GM12878 (cell line): ENCODE results near the gene CKLF. TPM values are rescaled to one million over a fixed set of nuclear protein-coding genes. Genes with fewer than 3 reads are reported as not detected.

Experiments
- CEBPB ChIP-seq, 2 experiments: fragments of 150-350 bp in 1 of 2; IDR thresholded peaks; 2 replicates each; pipeline ENCODE4 v1.6.1; 2012 to 2014; ENCODE audit warnings: low read depth in 2 of 2, low read length in 2 of 2, borderline replicate concordance in 1 of 2, inconsistent platforms in 1 of 2
- HDAC2 ChIP-seq: fragments of 200-600 bp; sonication (generic); IDR thresholded peaks from 2 replicates; pipeline ENCODE4 v1.6.1; 2017
- LARP7 ChIP-seq: fragments of 450-650 bp; IDR thresholded peaks from 2 replicates; pipeline ENCODE4 v1.6.1; 2017; ENCODE audit warnings: mild to moderate bottlenecking
- MXI1 ChIP-seq: fragments of 150-350 bp; IDR thresholded peaks from 2 replicates; pipeline ENCODE4 v1.6.1; 2011; ENCODE audit warnings: low read depth, mild to moderate bottlenecking, inconsistent platforms, low read length, improper control_type of control experiment
- NFIC ChIP-seq: IDR thresholded peaks from 2 replicates; pipeline ENCODE4 v1.6.1; 2012; ENCODE audit warnings: low read depth, mild to moderate bottlenecking, inconsistent platforms, low read length, moderate library complexity
- NFXL1 ChIP-seq: fragments of 450-650 bp; IDR thresholded peaks from 2 replicates; pipeline ENCODE4 v1.6.1; 2017; ENCODE audit warnings: antibody characterized with exemption, mild to moderate bottlenecking, borderline replicate concordance
- RAD51 ChIP-seq: fragments of 450-650 bp; IDR thresholded peaks from 2 replicates; pipeline ENCODE4 v1.6.1; 2016; ENCODE audit warnings: moderate library complexity, mild to moderate bottlenecking, inconsistent platforms
- RB1 ChIP-seq: fragments of 450-650 bp; formaldehyde crosslinking; IDR thresholded peaks from 2 replicates; pipeline ENCODE4 v1.6.1; 2017; ENCODE audit warnings: mild to moderate bottlenecking, borderline replicate concordance
- RCOR1 ChIP-seq: conservative IDR thresholded peaks from 2 replicates; pipeline ENCODE4 v1.6.1; 2012; ENCODE audit warnings: low read depth, low read length, improper control_type of control experiment
- SPI1 ChIP-seq: IDR thresholded peaks from 2 replicates; pipeline ENCODE4 v1.6.1; 2011; ENCODE audit warnings: low read depth, mild to moderate bottlenecking, low read length, moderate library complexity, borderline replicate concordance; ENCODE audit not compliant: insufficient read depth
- SREBF2 ChIP-seq: IDR thresholded peaks from 2 replicates; pipeline ENCODE4 v1.6.1; 2012; ENCODE audit warnings: mild to moderate bottlenecking, low read length
- SRF ChIP-seq, 2 experiments: IDR thresholded peaks; 2 replicates each; pipeline ENCODE4 v1.6.1; 2011; ENCODE audit warnings: low read depth in 2 of 2, low read length in 2 of 2, mild to moderate bottlenecking in 1 of 2, moderate library complexity in 1 of 2
- STAT3 ChIP-seq: IDR thresholded peaks from 2 replicates; pipeline ENCODE4 v1.6.1; 2011; ENCODE audit warnings: low read depth, low read length, improper control_type of control experiment
- SUZ12 ChIP-seq: fragments of 200-600 bp; sonication (generic); IDR thresholded peaks from one replicate; pipeline ENCODE4 v1.6.1; 2018; ENCODE audit warnings: antibody characterized with exemption, mild to moderate bottlenecking; ENCODE audit not compliant: unreplicated experiment
- TAF1 ChIP-seq: IDR thresholded peaks from 2 replicates; pipeline ENCODE4 v1.6.1; 2011; ENCODE audit warnings: mild to moderate bottlenecking, low read depth, low read length, borderline replicate concordance
- ZNF207 ChIP-seq: fragments of 450-650 bp; IDR thresholded peaks from 2 replicates; pipeline ENCODE4 v1.6.1; 2014; ENCODE audit warnings: antibody characterized with exemption, mild to moderate bottlenecking, borderline replicate concordance
- polyA plus RNA-seq, 11 experiments: library from polyadenylated mRNA; depleted of rRNA in 4 of 11; unstranded in 6 of 11; stranded (reverse) in 5 of 11; fragments of >200 nt; fragmentation: Nextera tagmentation in 4 of 11; fragmentation: Illumina TruSeq in 1 of 11; extraction: Ambion mirVana in 4 of 11; extraction: Trizol in 1 of 11; gene quantifications; 1 replicate in 1 of 11; 2 replicates in 10 of 11; pipeline versions ENCODE4 v1.2.1 to v1.2.3, GENCODE V29; 2011 to 2016; ENCODE audit warnings: inconsistent platforms in 2 of 11, missing spikeins in 2 of 11, low read depth in 1 of 11
- total RNA-seq, 4 experiments: library from RNA; depleted of rRNA in 3 of 4; stranded (reverse); fragments of >200 nt in 3 of 4; fragmentation: Illumina TruSeq in 1 of 4; extraction: Trizol in 1 of 4; gene quantifications; 2 replicates each; pipeline versions ENCODE4 v1.2.1 to v1.2.3, GENCODE V29; 2013 to 2021
- TF ChIP-seq, protein P1 (sequence below): IDR thresholded peaks from 2 replicates; pipeline ENCODE4 v1.6.1; 2012; ENCODE audit warnings: low read depth, low read length, improper control_type of control experiment
- TF ChIP-seq, protein P2 (sequence below): IDR thresholded peaks from 2 replicates; pipeline ENCODE4 v1.6.1; 2012; ENCODE audit warnings: mild to moderate bottlenecking, low read depth, low read length
- TF ChIP-seq, protein P3 (sequence below): fragments of 450-650 bp; IDR thresholded peaks from 2 replicates; pipeline ENCODE4 v1.6.1; 2016; ENCODE audit warnings: mild to moderate bottlenecking, moderate library complexity, borderline replicate concordance

The CKLF gene
- total and polyA plus RNA-seq, 10 of the 15 experiments (the other 5 are each of a cell fraction or from before 2014, with no cell fraction given): 40.8 to 193 (median 109) TPM

GRCh38 chr16:66552286-66553177, at the start of gene CKLF (continued):
- TF ChIP-seq MXI1 (peak; percentile 40; the same call in 1 of the 2 replicates), TAF1 (peak; percentile 68; the same call in 1 of the 2 replicates), LARP7 (peak; percentile 61; the same call in 1 of the 2 replicates), STAT3 (no peak), SREBF2 (no peak), RCOR1 (no peak), CEBPB (IDR thresholded peaks at IDR 0.05; ENCODE audit: borderline replicate concordance in 1 of 2, low read depth in 2 of 2, low read length in 2 of 2) (no peak), NFIC (no peak), SUZ12 (no peak), SPI1 (no peak), HDAC2 (no peak), RB1 (peak; percentile 87; the same call in 1 of the 2 replicates), RAD51 (no peak), NFXL1 (no peak), SRF (IDR thresholded peaks at IDR 0.05; ENCODE audit: low read depth in 2 of 2, low read length in 2 of 2) (no peak), ZNF207 (0 out of 2 replicates have a peak, but pooled peaks have one; percentile 29)
- TF ChIP-seq, protein P1, sequence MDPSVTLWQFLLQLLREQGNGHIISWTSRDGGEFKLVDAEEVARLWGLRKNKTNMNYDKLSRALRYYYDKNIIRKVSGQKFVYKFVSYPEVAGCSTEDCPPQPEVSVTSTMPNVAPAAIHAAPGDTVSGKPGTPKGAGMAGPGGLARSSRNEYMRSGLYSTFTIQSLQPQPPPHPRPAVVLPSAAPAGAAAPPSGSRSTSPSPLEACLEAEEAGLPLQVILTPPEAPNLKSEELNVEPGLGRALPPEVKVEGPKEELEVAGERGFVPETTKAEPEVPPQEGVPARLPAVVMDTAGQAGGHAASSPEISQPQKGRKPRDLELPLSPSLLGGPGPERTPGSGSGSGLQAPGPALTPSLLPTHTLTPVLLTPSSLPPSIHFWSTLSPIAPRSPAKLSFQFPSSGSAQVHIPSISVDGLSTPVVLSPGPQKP: no peak
- TF ChIP-seq, protein P2, sequence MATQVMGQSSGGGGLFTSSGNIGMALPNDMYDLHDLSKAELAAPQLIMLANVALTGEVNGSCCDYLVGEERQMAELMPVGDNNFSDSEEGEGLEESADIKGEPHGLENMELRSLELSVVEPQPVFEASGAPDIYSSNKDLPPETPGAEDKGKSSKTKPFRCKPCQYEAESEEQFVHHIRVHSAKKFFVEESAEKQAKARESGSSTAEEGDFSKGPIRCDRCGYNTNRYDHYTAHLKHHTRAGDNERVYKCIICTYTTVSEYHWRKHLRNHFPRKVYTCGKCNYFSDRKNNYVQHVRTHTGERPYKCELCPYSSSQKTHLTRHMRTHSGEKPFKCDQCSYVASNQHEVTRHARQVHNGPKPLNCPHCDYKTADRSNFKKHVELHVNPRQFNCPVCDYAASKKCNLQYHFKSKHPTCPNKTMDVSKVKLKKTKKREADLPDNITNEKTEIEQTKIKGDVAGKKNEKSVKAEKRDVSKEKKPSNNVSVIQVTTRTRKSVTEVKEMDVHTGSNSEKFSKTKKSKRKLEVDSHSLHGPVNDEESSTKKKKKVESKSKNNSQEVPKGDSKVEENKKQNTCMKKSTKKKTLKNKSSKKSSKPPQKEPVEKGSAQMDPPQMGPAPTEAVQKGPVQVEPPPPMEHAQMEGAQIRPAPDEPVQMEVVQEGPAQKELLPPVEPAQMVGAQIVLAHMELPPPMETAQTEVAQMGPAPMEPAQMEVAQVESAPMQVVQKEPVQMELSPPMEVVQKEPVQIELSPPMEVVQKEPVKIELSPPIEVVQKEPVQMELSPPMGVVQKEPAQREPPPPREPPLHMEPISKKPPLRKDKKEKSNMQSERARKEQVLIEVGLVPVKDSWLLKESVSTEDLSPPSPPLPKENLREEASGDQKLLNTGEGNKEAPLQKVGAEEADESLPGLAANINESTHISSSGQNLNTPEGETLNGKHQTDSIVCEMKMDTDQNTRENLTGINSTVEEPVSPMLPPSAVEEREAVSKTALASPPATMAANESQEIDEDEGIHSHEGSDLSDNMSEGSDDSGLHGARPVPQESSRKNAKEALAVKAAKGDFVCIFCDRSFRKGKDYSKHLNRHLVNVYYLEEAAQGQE: no peak
- TF ChIP-seq, protein P3, sequence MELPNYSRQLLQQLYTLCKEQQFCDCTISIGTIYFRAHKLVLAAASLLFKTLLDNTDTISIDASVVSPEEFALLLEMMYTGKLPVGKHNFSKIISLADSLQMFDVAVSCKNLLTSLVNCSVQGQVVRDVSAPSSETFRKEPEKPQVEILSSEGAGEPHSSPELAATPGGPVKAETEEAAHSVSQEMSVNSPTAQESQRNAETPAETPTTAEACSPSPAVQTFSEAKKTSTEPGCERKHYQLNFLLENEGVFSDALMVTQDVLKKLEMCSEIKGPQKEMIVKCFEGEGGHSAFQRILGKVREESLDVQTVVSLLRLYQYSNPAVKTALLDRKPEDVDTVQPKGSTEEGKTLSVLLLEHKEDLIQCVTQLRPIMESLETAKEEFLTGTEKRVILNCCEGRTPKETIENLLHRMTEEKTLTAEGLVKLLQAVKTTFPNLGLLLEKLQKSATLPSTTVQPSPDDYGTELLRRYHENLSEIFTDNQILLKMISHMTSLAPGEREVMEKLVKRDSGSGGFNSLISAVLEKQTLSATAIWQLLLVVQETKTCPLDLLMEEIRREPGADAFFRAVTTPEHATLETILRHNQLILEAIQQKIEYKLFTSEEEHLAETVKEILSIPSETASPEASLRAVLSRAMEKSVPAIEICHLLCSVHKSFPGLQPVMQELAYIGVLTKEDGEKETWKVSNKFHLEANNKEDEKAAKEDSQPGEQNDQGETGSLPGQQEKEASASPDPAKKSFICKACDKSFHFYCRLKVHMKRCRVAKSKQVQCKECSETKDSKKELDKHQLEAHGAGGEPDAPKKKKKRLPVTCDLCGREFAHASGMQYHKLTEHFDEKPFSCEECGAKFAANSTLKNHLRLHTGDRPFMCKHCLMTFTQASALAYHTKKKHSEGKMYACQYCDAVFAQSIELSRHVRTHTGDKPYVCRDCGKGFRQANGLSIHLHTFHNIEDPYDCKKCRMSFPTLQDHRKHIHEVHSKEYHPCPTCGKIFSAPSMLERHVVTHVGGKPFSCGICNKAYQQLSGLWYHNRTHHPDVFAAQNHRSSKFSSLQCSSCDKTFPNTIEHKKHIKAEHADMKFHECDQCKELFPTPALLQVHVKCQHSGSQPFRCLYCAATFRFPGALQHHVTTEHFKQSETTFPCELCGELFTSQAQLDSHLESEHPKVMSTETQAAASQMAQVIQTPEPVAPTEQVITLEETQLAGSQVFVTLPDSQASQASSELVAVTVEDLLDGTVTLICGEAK: no peak
